DND-41 (cell line): Measurements from ENCODE around the gene VSX1.

Source experiments
- ATAC-seq: fragments of 200-7000 bp; cut with Tn5 transposase; 3 replicates; pipeline ENCODE4 v1.9.1; 2021; ENCODE audit warnings: low read depth; ENCODE audit not compliant: insufficient read depth
- DNase-seq: peaks from one replicate; pipeline ENCODE4 v3.0.0-alpha.2; 2020
- H2AFZ ChIP-seq: 2 replicates; pipeline ENCODE4 v1.6.0; 2012; ENCODE audit warnings: low read depth, low read length
- H3K27ac ChIP-seq: 2 replicates; pipeline ENCODE4 v1.5.1; 2012; ENCODE audit warnings: low read length, inconsistent platforms
- H3K27me3 ChIP-seq: fragments of 200-600 bp; sonication (generic); 2 replicates; pipeline ENCODE4 v1.6.0; 2012; ENCODE audit warnings: low read length, mild to moderate bottlenecking, inconsistent platforms; ENCODE audit not compliant: insufficient read depth, poor library complexity
- H3K36me3 ChIP-seq: 2 replicates; pipeline ENCODE4 v1.5.1; 2012; ENCODE audit warnings: low read length, inconsistent platforms; ENCODE audit not compliant: insufficient read depth
- H3K4me1 ChIP-seq: 2 replicates; pipeline ENCODE4 v1.5.1; 2012; ENCODE audit warnings: mild to moderate bottlenecking, low read length; ENCODE audit not compliant: insufficient read depth
- H3K4me2 ChIP-seq: 2 replicates; pipeline ENCODE4 v1.6.0; 2012; ENCODE audit warnings: mild to moderate bottlenecking, moderate library complexity, low read length, inconsistent platforms; ENCODE audit not compliant: insufficient read depth
- H3K4me3 ChIP-seq, 2 experiments: fragments of 200-600 bp in 1 of 2; shearing (Covaris generic) in 1 of 2; 2 replicates each; pipeline ENCODE4 v1.5.1; 2012 to 2016; ENCODE audit warnings: inconsistent platforms in 2 of 2, low read length in 2 of 2, mild to moderate bottlenecking in 2 of 2, low read depth in 1 of 2, moderate library complexity in 1 of 2
- H3K79me2 ChIP-seq: 2 replicates; pipeline ENCODE4 v1.6.0; 2012; ENCODE audit warnings: low read length, inconsistent platforms; ENCODE audit not compliant: insufficient read depth
- H3K9ac ChIP-seq: 2 replicates; pipeline ENCODE4 v1.6.0; 2012; ENCODE audit warnings: low read depth, mild to moderate bottlenecking, inconsistent platforms, low read length, moderate library complexity
- H3K9me3 ChIP-seq: 2 replicates; pipeline ENCODE4 v1.5.1; 2012; ENCODE audit warnings: low read length, moderate library complexity, mild to moderate bottlenecking, inconsistent platforms; ENCODE audit not compliant: insufficient read depth, severe bottlenecking
- H4K20me1 ChIP-seq: 2 replicates; pipeline ENCODE4 v1.6.0; 2012; ENCODE audit warnings: low read length; ENCODE audit not compliant: insufficient read depth
- EZH2 ChIP-seq: IDR thresholded peaks from 3 replicates; pipeline ENCODE4 v1.6.1; 2012; ENCODE audit warnings: borderline replicate concordance, low read depth, mild to moderate bottlenecking, moderate library complexity, low read length, inconsistent platforms; ENCODE audit not compliant: severe bottlenecking
- TF ChIP-seq, protein P1 (sequence below): IDR thresholded peaks from 2 replicates; pipeline ENCODE4 v1.5.1; 2012; ENCODE audit warnings: borderline replicate concordance, low read length, moderate library complexity, mild to moderate bottlenecking; ENCODE audit not compliant: poor library complexity, severe bottlenecking; ENCODE audit errors: extremely low read depth

Gene VSX1

DNA sequence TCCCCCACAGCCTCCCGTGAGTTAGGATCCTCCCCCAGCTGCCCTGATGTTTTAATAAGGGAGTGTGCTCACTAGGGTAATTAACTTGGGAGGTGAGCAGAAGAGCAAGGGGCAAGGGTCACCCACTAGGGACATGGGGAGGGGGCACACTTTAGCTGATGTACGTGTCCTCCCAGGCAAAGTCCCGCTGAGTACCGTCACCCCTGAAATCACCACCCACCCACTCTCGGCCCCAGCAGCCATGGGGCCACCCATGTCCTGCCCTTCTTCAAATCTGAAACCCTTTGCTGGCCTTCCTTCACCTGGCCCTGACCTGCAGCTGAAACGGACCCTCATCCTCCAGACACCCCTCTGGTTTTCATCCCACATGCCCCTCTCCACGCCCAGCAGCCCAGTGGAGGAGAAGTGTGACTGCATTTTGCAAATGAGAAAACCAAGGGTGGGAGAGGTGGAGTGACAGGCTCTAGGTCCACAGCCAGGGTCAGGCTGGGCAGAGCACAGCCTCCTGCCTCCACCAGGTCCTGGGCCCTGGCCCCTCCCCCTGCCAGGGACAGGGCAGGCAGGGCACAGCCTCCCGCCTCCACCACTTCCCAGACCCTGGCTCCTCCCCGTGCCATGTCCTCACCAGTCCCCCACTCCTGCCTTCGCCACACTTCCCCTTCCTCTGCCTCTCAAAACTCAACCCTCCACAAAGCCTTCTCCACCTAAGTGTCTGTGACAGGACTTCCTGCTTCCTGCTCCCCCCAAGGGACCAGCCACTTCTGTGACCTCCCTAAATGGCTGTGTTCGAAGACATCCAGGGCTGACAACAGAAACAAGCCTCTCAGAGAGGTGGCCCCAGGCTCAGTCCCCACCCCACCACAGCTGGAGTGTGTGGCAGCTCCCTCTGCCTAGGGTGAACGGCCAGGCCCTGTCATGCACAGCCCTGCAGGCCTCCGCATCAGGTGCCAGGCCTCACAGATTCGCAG lies 39.1 kb downstream of the VSX1 start:
- H3K9me3 ChIP-seq = no peaks in the 10 kb centered on the region
- no peak for TF ChIP-seq EZH2
- TF ChIP-seq, protein P1, sequence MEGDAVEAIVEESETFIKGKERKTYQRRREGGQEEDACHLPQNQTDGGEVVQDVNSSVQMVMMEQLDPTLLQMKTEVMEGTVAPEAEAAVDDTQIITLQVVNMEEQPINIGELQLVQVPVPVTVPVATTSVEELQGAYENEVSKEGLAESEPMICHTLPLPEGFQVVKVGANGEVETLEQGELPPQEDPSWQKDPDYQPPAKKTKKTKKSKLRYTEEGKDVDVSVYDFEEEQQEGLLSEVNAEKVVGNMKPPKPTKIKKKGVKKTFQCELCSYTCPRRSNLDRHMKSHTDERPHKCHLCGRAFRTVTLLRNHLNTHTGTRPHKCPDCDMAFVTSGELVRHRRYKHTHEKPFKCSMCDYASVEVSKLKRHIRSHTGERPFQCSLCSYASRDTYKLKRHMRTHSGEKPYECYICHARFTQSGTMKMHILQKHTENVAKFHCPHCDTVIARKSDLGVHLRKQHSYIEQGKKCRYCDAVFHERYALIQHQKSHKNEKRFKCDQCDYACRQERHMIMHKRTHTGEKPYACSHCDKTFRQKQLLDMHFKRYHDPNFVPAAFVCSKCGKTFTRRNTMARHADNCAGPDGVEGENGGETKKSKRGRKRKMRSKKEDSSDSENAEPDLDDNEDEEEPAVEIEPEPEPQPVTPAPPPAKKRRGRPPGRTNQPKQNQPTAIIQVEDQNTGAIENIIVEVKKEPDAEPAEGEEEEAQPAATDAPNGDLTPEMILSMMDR = no peak
- H3K27ac ChIP-seq = peak overlapping the region; percentile 90
- peaks cover 52% of the 10 kb centered on the region for H3K36me3 ChIP-seq
- H3K4me1 ChIP-seq = peaks cover 34% of the 10 kb centered on the region
- H3K4me3 ChIP-seq = peak overlapping the region in 1 of 2 experiments; percentile 39; a peak in 2 of 4 replicates
- DNase-seq (peak; percentile 92), ATAC-seq (peak; percentile 91)
- peaks cover 23% of the 10 kb centered on the region for H4K20me1 ChIP-seq
- peak overlapping the region; percentile 38 for H2AFZ ChIP-seq
- H3K79me2 ChIP-seq = peaks cover 47% of the 10 kb centered on the region
- no peaks in the 10 kb centered on the region for H3K27me3 ChIP-seq
- H3K4me2 ChIP-seq = peak overlapping the region; percentile 59
- peak overlapping the region; percentile 47 for H3K9ac ChIP-seq

DNA sequence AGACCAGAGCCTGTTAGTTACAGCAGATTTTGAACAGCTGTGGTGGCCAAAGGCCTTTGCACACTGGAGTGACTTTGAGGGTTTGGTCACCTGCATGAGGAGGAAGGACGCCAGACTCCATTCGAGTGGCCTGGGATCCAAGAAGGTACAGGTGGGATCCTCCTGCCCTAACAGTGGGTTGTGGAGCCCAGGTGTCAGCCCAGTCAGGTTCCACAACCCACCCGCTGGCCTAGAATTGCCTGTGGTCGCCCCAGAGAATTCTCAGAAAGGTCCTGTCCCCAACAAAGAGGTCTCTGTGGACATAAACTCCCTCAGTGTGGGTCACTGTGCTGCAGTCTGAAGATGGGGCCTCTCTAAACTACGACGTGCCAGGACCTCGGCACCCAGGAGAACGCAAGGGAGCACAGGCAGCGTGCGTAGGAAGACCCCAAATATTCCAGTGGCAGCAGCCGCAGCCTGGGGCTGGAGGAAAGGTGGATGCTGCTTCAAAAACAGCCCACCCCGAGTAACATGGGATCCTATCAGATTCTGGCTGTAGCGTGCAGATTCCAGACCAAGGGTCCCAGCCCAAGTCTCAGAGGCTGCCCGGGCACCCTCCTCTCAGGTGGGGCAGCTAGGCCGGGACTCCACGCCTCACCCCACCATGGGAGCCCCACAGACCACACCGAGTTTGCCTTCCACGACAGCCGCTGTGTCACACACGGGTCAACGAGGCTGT lies 40.0 kb downstream of the VSX1 start:
- no peak for TF ChIP-seq EZH2
- TF ChIP-seq, protein P1 = no peak
- peak overlapping the region; percentile 47 for H3K9ac ChIP-seq
- H3K4me3 ChIP-seq = peak overlapping the region in 1 of 2 experiments; percentile 39; a peak in 2 of 4 replicates
- no peak for DNase-seq
- no peaks in the 10 kb centered on the region for H3K27me3 ChIP-seq
- no peaks in the 10 kb centered on the region for H3K9me3 ChIP-seq
- H4K20me1 ChIP-seq = peaks cover 27% of the 10 kb centered on the region
- H3K4me1 ChIP-seq = peaks cover 42% of the 10 kb centered on the region
- peaks cover 47% of the 10 kb centered on the region for H3K36me3 ChIP-seq
- peak overlapping the region; percentile 59 for H3K4me2 ChIP-seq
- no peak overlapping the region for H2AFZ ChIP-seq
- ATAC-seq = no peak
- peaks cover 50% of the 10 kb centered on the region for H3K79me2 ChIP-seq
- peak overlapping the region; percentile 90 for H3K27ac ChIP-seq

DNA sequence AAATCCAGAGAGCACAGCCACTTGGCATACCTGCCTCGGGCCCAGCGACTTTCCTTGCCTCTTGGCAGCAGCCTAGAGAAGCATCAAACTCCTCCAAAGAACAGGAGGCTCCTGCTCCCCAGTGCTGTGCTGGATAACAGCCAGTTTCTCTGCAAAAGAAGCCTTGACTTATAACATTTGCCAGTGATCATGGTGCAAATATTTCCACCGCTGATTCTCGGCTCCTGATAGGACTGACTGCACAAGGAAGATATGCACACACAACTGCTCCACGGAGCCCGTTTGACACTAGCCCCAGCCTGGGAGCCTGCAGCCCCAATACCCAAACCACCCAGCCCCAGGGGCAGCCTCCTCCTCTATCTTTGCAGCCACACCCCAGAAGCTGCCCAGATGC lies 41.5 kb downstream of the VSX1 start:
- H4K20me1 ChIP-seq = peaks cover 24% of the 10 kb centered on the region
- no peak overlapping the region for H2AFZ ChIP-seq
- H3K36me3 ChIP-seq = peaks cover 33% of the 10 kb centered on the region
- no peaks in the 10 kb centered on the region for H3K9me3 ChIP-seq
- H3K27ac ChIP-seq = no peak overlapping the region
- peaks cover 53% of the 10 kb centered on the region for H3K79me2 ChIP-seq
- H3K4me3 ChIP-seq = no peak overlapping the region
- DNase-seq (no peak), ATAC-seq (no peak)
- peaks cover 56% of the 10 kb centered on the region for H3K4me1 ChIP-seq
- no peak overlapping the region for H3K4me2 ChIP-seq
- no peaks in the 10 kb centered on the region for H3K27me3 ChIP-seq
- TF ChIP-seq, protein P1 = no peak
- no peak for TF ChIP-seq EZH2
- no peak overlapping the region for H3K9ac ChIP-seq
